Ecto neural progenitor cell (in vitro differentiated cells): Measurements from ENCODE around the gene ASCC2.
"Not testable (repeated sequence)": the region's sequence is repeated elsewhere in the genome, so short reads cannot be mapped to it uniquely, and the experiment has no call there.

Source experiments
- DNase-seq: peaks from one replicate; pipeline ENCODE4 v3.0.0-alpha.2; 2018; ENCODE audit warnings: low spot score

ASCC2 gene

DNA sequence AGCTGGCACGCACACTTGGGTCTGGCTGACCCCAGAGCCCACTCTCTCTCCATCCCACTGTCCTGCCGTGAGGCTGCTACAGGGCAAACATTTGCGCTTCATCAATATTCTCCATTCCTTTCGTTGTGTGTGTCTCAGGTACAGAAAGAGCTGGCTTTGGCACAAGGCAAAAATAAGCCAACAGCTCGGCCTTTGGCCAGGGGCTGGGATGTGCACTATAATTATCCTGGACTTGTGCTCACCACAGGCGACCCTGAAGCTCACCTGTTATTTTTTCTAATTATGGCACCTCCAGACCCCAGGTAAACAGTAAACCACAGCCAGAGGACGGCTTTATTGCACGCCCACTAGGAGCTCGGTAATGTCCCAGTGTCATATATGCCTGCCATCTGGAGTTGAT is 82.2 kb downstream of the ASCC2 start:
- DNase-seq = no peak

DNA sequence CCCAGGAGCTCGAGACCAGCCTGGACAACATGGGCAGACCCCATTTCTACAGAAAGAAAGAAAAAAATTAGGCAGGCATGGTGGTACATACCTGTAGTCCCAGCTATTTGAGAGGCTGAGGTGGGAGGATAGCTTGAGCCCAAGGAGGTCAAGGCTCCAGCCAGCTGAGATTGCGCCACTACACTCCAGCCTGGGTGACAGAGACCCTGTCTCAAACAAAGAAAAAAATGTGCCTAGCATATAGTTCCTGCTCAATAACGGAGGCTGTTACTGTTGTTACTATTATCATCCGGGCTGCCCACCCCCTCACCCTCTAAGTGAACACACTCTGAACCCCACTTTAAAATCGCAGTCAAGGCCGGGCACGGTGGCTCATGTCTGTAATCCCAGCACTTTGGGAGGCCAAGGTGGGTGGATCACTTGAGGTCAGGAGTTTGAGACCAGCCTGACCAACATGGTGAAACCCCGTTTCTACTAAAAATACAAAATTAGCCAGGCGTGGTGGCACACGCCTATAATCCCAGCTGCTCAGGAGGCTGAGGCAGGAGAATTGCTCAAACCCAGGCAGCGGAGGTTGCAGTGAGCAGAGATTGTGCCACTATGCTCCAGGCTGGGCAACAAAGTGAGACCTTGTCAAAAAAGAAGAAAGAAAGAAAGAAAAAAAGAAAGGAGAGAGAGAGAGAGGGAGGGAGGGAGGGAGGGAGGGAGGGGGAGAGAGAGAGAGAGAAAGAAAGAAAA is 83.2 kb downstream of the ASCC2 start:
- not testable (repeated sequence) for DNase-seq

DNA sequence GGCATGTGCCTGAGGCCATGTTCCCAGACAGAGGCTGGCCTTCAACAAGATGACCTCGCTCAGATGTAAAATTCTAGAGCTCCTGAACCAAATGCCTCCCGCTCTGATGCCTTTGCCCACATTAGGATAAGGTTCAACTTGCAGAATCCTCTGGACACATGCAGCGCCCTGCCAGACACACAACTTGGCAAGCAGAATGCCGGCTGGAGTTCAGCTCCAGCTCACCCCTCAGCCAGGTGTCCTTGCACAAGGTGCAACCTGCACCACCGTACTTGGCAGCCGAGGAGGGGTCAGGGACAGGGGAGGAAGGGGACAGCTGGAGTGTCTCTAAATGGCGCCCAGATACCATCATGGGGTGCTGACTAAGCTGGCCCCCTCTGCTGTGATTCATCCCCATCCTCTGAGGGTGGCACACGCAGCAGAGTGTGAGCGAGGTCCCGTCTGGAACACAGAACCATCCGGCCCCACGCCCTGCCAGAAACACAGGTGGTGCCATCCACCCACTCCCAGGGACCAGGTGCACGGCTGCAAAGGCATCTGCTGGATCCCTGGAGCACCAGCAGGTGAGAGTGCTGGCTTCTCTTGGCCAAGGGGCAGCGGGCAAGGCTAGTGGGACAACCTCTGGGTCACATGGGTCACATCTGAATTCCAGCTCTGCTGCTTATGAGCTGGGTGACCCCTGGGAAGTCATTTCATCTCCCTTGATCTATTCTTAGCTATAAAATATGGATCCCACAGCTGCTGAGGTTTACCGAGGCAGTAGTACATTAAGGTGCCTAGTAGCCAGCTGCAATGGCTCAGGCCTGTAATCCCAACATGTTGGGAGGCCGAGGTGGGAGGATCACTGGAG is 84.0 kb downstream of the ASCC2 start:
- DNase-seq = no peak

DNA sequence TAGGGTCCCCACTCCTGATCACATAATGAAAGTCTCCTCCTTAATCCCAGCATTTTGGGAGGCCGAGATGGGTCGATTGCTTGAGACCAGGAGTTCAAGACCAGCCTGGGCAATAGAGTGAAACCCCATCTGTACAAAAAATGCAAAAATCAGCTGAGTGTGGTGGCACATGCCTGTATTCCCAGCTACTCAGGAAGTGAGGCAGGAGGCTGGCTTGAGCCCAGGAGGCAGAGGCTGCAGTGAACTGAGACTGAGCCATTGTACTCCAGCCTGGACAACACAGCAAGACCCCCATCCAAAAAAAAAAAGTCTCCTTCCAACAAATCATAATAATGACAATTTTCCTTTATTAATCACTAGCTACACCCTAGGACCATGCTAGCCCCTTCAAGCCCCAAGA is 86.4 kb downstream of the ASCC2 start:
- no peak for DNase-seq

DNA sequence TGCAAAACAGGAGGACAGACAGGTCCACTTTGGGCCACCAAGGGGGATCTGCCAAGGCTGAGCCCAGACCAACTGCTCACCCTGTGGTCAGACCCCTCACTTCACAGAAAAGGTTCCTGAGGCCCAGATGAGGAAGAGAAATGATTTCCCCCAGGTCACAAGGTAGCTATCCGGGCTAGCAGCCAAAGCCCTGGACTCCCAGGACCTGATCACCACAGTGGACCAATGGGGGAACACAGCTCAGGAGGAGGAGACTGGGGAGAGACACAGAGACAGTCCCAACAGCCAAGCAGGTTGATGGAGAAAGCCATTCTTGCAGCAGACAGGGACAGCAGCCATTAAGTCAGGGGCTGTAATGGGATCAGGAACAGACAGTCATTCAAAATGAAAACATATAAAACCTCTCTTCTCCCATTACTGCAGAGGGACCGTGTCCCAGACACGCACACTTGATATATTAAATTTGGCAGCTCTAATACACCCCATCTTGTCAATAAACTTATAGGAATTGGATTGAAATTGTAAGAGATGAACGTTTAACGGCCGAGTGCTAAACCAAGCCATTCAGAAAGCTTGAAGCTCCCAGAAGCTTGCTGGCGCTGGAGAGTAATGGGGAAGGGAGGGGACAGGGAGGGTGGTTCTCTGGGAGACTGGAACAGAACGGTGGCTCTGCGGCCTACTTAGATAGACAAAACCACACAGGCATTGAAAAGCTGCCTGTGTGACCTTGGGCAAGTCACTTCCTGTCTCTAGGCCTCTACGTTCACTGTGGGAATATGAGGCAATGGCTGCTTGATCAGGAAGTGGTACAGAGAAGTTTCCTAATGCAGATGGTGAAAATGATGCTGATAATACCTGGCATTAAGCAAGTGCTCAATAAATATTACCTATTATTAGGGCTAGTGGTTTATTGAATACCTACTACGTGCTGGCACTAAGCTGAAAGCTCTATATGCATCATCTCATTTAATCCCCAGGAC is 87.2 kb downstream of the ASCC2 start:
- DNase-seq = no peak

DNA sequence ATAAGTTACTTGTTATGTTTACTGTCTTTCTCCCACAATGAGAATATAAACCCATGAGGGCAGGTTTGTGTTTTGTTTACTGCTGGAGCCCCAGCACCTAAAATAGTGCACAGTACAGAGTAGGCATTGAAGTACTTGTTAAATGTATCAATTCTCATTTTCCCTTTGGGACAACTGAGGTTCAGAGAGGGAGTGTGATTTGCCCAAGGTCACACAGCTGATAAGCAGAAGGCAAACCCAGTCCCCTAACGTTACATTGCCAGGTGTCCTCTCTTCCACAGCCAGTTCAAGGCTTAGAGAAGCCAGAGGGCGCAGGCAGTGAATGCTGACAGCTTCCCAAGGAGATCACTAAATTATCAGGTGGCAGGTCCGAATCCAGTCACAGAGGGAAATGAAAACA is 88.0 kb downstream of the ASCC2 start:
- no peak for DNase-seq

DNA sequence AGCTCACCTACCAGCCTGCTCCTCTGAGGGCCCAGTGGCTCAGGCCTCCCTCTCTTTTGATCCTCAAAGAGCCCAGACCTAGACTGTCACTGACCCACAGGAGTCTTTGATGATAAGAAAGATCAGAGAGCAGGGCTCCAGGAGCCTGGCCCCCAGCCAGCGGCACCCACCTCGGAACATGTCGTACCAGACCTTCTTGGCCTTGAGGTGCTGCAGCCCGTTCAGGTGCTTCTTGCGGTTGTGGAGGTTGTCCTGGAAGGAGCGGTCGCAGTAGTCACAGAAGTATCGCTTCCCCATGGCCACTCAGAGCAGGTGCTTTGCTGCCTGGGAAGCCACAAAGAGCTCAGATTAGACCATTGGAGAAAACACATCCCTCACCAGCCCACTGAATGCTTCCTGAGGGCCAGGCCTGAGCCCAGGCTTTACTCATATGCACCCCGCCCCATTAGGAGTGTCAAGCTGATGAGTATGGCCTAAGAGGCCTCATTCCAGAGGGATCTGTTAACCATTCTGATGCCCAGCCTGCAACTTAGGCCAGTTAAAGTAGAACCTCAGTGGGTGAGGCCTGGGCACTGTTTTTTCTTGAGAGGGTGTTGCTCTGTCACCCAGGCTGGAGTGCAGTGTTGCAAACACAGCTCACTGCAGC is 89.7 kb downstream of the ASCC2 start:
- DNase-seq = peak; percentile 35

DNA sequence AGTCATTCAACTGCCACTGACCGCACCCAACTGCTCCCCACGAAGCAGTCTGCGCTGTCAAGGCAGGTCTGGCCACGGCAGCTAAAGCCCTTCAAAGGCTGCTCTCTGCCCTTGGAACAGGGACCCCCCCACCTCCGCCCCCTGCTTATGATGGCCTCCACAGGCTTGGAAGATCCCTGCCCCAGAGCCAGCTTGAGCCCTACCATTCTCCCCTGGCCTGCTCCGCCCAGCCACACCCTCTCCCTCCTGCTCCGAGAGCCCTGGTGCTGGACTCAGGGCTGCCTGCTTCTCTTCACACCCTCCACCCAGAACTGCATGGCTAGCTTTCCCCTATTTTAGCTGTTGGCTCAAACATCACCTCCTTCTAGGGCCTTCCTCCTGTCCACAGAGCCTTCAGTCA is 90.2 kb downstream of the ASCC2 start:
- DNase-seq = no peak

DNA sequence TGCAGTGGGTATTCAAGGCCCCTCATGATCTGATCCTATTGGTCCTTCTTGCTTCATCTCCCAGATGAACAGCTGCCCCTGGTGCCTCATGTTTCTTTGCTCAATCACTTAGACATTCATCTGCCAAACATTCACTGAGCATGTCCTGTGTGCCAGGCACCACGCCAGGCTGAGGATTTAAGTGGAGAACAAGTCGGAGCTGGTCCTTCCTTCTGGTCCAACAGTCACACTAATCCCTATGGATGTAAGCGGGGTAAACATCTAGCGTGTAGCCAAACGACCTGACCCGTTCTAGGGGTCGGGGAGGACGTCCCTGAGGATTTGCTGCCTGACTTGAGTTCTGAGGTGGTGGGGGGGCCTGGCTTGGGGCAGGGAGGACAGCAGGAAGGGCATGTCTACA is 93.2 kb downstream of the ASCC2 start:
- DNase-seq = no peak

DNA sequence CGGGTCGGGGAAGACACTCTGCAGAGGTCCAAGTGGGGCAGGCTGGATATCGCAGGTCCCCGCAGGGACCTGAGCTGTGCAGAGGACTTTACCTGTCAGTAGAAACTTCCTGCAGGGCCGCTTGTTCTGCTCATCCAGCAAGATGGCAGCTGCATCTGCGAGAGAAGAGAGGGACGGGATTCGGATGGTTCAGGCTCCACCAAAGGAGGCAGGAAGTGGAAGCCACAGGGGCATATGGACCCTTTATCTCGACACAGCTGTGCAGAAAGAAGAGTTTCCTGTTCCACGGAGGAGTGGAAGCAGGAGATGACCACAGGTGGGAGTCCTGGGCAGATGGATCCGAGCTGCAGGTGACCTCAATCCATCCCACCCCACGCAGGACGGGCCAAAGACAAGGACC is 95.7 kb downstream of the ASCC2 start:
- no peak for DNase-seq

DNA sequence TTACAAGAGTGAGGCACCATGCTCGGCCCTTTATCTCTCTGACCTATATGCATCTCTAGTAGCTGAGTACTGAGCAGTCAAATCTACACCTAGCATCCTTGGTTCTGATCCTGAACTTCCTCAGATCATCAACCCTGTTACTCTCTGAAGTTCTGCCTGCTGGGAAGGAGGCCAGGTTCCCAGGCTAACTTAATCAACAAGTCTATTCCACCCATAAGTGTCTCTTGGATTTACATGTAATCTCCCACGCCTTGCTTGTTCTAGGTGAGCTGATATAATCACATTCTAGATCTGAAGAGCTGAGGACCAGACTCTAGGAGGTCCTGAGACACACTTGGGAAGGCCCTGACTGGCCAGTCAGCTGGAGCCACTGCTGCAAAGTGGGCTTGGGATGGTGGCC is 96.1 kb downstream of the ASCC2 start:
- no peak for DNase-seq

DNA sequence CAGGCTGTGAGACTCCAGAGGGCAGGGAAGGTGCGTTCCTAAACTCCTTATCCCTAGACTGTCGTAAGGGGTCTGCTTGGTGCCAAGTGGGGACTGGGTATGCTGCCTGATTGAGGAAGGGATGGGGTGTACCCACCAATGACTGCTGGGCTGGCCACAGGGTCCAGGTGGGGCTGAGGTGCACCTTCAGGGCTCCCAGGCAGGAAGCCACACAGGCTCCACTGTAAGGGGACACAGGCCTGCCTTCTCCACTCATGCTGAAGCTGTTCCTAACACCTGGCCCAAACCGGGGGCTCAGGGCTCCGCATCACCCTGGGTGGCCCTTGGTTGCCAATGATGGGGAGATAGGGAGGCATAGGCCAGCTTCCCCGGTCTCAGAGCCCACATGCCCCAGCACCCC is 97.9 kb downstream of the ASCC2 start:
- DNase-seq = no peak

DNA sequence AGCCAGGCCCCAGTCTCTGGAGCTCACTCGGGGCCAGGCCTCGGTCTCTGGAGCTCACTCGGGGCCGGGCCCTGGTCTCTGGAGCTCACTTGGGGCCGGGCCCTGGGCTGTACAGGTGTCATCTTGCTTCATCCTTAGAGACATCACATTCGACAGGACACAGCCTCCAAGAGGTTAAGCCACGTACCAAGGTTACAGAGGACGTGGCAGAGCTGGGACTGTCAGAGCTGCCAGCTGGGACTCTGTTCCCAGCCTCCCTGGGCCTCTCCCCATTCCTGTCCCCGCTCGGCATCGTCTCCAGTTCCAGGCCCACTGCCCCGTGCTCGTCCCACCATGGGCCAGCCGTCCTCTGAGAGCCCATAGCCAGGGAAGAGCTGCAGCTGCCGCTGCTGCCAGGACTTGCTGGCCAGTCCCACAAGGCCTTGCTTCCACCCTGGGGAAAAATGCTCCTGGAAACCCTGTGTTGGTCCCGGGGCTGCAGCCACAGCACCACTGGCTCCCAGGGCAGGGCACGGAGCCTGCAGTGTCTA is 98.7 kb downstream of the ASCC2 start:
- no peak for DNase-seq
